ENCODE data around the gene YEATS4. TPM values are rescaled to one million over a fixed set of nuclear protein-coding genes. Genes with fewer than 3 reads are reported as not detected.

YEATS4 gene
- polyA plus RNA-seq, 3 donors, result 6.6 to 20.9 (median 16.0) TPM

DNA sequence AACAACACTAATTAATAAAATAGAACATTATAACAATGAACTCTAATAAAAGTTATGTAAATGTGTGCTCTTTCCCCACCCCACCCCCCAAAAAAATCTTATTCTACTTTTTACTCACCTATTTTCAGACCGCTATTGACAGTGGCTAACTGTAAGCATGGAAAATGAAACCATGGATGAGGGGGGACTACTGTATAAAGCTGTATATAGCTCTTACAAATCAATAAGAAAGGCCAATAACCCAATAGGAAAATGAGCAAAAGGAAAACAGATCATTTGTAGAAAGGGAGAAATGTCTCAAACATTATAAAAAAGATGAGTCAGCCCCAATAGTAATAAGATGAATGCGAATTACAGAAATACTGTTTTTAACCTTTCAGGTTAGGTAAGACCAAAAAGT lies 27.4 kb downstream of the YEATS4 start:
- Mint-ChIP-seq H3K27me3 (ENCODE audit: low read depth in 3 of 3) (no peaks in the 10 kb centered on the region), H3K4me1 (peaks cover 2% of the 10 kb centered on the region), H3K27ac (no peak overlapping the region), H3K36me3 (peaks cover 40 to 58% of the 10 kb centered on the region in 2 donors), H3K9me3 (no peaks in the 10 kb centered on the region), H3K4me3 (no peak overlapping the region)
- H3K79me2 ChIP-seq (ENCODE audit: insufficient read depth, low read length), result no peaks in the 10 kb centered on the region
- no CpG with 5 or more reads among the region's 2 CpGs for WGBS (ENCODE audit: insufficient coverage)
- no peaks in the 10 kb centered on the region for H3K9me3 ChIP-seq (replicated peaks in 1 of 2; ENCODE audit: control insufficient read depth in 1 of 2, insufficient read depth in 1 of 2, low read length in 2 of 2)
- no peaks in the 10 kb centered on the region for H3K27me3 ChIP-seq (ENCODE audit: control insufficient read depth in 2 of 2, insufficient read depth in 2 of 2, low read length in 2 of 2)
- peaks cover 31 to 54% of the 10 kb centered on the region in 2 donors for H3K36me3 ChIP-seq (replicated peaks in 1 of 2; ENCODE audit: control insufficient read depth in 1 of 2, insufficient read depth in 2 of 2, low read length in 2 of 2)
- TF ChIP-seq, protein P1, sequence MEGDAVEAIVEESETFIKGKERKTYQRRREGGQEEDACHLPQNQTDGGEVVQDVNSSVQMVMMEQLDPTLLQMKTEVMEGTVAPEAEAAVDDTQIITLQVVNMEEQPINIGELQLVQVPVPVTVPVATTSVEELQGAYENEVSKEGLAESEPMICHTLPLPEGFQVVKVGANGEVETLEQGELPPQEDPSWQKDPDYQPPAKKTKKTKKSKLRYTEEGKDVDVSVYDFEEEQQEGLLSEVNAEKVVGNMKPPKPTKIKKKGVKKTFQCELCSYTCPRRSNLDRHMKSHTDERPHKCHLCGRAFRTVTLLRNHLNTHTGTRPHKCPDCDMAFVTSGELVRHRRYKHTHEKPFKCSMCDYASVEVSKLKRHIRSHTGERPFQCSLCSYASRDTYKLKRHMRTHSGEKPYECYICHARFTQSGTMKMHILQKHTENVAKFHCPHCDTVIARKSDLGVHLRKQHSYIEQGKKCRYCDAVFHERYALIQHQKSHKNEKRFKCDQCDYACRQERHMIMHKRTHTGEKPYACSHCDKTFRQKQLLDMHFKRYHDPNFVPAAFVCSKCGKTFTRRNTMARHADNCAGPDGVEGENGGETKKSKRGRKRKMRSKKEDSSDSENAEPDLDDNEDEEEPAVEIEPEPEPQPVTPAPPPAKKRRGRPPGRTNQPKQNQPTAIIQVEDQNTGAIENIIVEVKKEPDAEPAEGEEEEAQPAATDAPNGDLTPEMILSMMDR (IDR thresholded peaks at IDR 0.05), result no peak
- no peak overlapping the region for H3K4me3 ChIP-seq (replicated peaks in 1 of 3; ENCODE audit: low read depth in 2 of 3, low read length in 3 of 3)
- no peaks in the 10 kb centered on the region for H4K20me1 ChIP-seq (ENCODE audit: insufficient read depth, low read length)
- no peak overlapping the region for H3K4me2 ChIP-seq (replicated peaks; ENCODE audit: extremely low read depth, low read length, poor library complexity, severe bottlenecking)
- no peak for DNase-seq
- no peak overlapping the region for H2AFZ ChIP-seq (ENCODE audit: insufficient read depth, low read depth, low read length, poor library complexity, severe bottlenecking)
- intact Hi-C loops (cut with micrococcal nuclease), result no loop called here
- no peak overlapping the region for H3K27ac ChIP-seq (ENCODE audit: low read depth in 1 of 2, low read length in 2 of 2)
- no peak overlapping the region for H3K9ac ChIP-seq (ENCODE audit: insufficient read depth, low read length, poor library complexity, severe bottlenecking)
- H3K4me1 ChIP-seq (ENCODE audit: control insufficient read depth in 1 of 2, insufficient read depth in 2 of 2, low read length in 2 of 2), result no peaks in the 10 kb centered on the region

DNA sequence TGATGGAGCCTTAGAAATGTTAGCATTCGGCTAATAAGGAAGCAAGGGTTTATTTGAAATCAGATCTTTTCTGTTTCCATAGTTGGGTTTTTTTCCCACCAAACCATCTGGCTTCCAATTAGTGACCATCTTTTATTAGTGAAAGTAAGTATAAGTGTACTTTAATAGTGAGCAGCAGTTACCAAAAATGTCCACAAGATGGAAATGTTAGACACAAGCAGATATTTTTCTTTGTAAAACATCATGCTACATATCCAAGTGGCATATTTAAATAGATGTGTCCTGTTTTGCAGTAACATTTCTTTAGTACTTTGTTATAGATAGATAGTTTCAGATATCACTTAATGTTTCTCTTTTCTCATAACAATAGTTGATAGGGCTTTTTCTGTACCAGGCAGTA lies 28.8 kb downstream of the YEATS4 start:
- no peaks in the 10 kb centered on the region for H3K27me3 ChIP-seq (ENCODE audit: control insufficient read depth in 2 of 2, insufficient read depth in 2 of 2, low read length in 2 of 2)
- TF ChIP-seq, protein P1 (IDR thresholded peaks at IDR 0.05), result peak; percentile 50
- H3K4me3 ChIP-seq (replicated peaks in 1 of 3; ENCODE audit: low read depth in 2 of 3, low read length in 3 of 3), result no peak overlapping the region
- no peak overlapping the region for H3K9ac ChIP-seq (ENCODE audit: insufficient read depth, low read length, poor library complexity, severe bottlenecking)
- H3K27ac ChIP-seq (ENCODE audit: low read depth in 1 of 2, low read length in 2 of 2), result peak overlapping the region in 1 of 2 donors; percentile 8
- H2AFZ ChIP-seq (ENCODE audit: insufficient read depth, low read depth, low read length, poor library complexity, severe bottlenecking), result no peak overlapping the region
- no CpG with 5 or more reads among the region's 1 CpG for WGBS (ENCODE audit: insufficient coverage)
- H3K36me3 ChIP-seq (replicated peaks in 1 of 2; ENCODE audit: control insufficient read depth in 1 of 2, insufficient read depth in 2 of 2, low read length in 2 of 2), result peaks cover 33 to 53% of the 10 kb centered on the region in 2 donors
- Mint-ChIP-seq H3K27me3 (ENCODE audit: low read depth in 3 of 3) (no peaks in the 10 kb centered on the region), H3K4me3 (no peak overlapping the region), H3K4me1 (peaks cover 2% of the 10 kb centered on the region), H3K27ac (no peak overlapping the region), H3K36me3 (peaks cover 36 to 51% of the 10 kb centered on the region in 2 donors), H3K9me3 (no peaks in the 10 kb centered on the region)
- H3K9me3 ChIP-seq (replicated peaks in 1 of 2; ENCODE audit: control insufficient read depth in 1 of 2, insufficient read depth in 1 of 2, low read length in 2 of 2), result no peaks in the 10 kb centered on the region
- DNase-seq, result peak in 2 of 3 donors; percentile 4 to 10
- no peaks in the 10 kb centered on the region for H3K79me2 ChIP-seq (ENCODE audit: insufficient read depth, low read length)
- no peaks in the 10 kb centered on the region for H4K20me1 ChIP-seq (ENCODE audit: insufficient read depth, low read length)
- intact Hi-C loops (cut with micrococcal nuclease), result no loop called here
- no peak overlapping the region for H3K4me2 ChIP-seq (replicated peaks; ENCODE audit: extremely low read depth, low read length, poor library complexity, severe bottlenecking)
- no peaks in the 10 kb centered on the region for H3K4me1 ChIP-seq (ENCODE audit: control insufficient read depth in 1 of 2, insufficient read depth in 2 of 2, low read length in 2 of 2)
